Stimulated activated CD8-positive, alpha-beta memory T cell treated with anti-CD3 and anti-CD28 coated beads, Interleukin-4, amount 100 ng/mL, for 4 hours (primary cell): ENCODE measurements around the gene ALOX12B.
"Not testable (repeated sequence)": the region's sequence is repeated elsewhere in the genome, so short reads cannot be mapped to it uniquely, and the experiment has no call there.

Source experiments
- DNase-seq, 2 donors: peaks; one replicate each; pipeline ENCODE4 v3.0.0-alpha.2; 2020; ENCODE audit warnings: low read depth in 2 of 2, low spot score in 1 of 2

The ALOX12B gene

DNA sequence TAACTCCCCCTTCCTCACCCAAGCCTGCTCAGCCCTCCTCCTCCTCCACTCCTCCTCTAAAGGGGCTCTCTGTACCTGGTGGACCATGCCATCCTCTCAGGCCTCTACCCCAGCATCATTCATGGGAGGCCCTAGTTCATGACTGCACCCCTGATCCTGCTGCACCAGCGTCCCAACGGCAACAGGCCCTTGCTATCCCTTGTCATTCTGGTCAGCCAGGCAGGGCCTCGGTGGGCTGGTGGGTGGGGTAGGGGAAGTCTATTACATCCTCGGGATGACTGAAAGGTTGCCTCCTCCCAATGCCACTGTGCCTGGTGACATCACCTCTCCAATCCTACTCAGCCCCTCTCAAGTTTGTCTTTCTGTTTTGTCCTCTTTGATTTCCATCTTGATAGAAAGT, 19.7 kb downstream of the ALOX12B start:
- no peak for DNase-seq

DNA sequence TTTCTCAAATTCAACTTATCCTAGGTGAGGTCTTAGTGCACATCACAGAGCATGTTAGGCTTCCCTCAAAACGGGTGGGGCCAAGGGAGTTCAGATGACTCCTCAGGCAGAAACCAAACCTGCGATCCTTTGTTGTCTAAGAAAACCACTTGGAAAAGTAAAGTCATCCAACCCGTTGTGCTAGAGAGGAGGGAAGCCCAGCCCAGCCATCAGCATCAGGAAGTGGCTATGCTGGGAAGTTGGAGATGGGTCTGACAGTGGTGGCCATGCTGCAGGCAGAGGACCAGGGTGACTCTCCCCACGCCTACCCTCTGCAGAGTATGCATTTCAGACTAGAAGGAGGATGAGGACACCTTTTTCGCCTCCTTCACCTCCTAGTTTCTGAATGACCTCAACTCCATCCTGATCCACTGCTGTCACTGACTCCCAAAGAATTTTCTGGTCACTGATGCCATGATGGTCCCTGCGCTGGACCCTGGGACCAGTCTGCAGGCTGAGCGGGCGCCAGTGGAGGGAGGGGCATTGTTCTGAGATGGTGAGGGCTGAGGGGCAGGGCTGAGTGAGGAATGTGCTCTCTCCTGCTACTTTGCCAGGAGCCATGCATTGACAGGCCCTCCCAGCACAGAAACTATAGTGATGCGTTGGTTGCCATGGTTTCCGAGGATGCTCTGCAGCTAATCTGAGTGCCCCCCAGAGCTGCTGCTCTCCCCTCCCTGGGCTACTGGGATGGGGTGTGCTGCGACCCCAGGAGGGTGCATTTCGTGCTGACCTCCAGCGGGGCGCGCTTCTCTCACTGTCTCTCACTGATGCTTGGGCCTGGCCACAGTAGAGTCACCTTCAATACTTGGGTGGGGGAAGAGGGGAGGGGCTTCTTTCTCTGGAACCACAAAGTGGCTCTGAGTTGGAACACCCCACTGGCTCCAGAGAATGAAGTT, 20.4 kb downstream of the ALOX12B start:
- DNase-seq = no peak

DNA sequence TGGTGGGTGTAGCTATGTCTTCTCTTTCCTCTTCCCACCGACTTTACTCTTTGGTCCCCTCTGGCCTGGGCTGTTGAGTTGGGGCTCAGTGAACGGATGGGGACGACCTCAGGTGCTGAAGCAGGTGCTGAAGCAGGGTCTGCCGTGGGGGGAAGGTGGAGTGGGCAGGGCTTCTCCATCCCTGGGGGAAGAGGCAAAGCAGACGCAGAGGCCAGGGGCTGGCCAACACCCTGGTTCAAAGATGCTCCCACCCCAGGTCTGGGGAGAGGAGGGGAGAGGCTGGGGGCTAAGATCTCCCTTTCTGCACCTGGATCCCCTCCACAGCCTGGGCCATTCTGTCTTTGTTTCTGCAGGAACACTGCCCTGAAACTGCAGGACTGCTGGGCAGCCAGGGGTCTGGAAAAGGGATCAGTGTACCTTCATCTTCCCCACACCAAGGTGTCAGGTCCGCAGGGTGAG, 22.9 kb downstream of the ALOX12B start:
- DNase-seq = no peak

DNA sequence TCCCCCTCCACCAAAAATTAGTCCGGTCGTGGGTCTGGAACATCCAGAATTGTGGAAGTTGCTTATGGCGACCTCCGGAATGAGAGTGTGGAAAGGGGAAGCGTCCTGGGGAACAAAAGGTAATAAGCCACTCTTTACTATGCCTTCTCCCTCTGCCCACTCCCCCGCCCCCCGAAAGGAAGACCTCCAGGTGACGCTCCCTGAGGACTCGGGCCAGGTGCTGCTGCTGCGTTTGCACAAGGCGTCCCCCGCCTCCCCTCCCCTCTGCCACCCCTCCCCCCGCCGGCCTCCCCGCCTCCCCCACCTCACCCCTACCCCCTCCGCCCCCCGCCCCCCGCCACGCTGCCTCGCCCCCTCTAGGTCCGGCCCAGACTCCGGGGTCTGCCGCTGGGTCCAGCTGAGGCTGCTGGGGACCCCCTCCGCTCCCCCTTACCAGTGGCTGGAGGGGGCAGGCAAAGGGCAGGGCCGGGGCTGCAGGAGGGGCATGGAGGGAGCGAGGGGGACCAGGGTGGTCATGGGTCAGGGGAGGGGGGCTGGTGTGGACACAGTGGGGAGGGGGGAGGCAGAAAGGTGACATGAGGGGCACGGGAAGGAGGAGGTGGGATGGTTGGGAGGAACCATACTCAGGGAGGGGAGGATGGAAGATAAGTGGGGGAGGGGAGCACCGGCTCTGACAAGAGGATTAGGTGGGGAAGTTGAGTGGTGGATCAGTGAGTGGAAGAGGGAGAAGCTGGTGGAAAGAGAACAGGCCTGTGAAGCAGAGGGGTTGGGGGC, 23.6 kb downstream of the ALOX12B start:
- DNase-seq = no peak

DNA sequence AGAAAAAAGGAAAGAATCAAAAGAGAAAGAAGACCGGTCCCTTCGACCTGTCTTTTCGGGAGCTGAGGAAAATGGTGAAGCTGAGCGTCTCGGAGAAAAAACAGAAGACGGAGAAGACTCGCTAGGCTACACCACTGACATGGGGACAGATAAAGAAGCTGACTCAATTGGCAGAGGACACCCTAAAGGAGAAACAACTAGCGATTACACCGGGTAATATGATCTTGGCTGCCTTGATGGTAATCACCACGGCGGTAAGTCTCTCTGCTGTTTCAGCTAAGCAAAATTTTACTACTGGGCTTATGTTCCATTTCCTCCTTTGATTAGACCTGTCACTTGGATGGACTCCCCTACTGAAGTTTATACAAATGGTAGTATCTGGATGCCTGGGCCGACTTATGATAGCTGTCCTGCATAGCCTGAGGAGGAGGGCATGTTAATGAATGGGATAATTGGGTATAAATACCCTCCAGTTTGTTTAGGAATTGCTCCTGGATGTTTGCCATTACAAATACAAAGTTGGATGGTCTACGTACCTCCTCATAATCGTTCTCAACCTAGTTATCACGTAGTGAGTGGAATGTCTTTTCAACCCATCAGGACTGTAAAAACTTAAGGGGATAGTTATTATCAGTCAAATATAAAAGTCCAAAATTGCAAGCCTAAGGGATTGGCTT, 24.6 kb downstream of the ALOX12B start:
- no peak for DNase-seq

DNA sequence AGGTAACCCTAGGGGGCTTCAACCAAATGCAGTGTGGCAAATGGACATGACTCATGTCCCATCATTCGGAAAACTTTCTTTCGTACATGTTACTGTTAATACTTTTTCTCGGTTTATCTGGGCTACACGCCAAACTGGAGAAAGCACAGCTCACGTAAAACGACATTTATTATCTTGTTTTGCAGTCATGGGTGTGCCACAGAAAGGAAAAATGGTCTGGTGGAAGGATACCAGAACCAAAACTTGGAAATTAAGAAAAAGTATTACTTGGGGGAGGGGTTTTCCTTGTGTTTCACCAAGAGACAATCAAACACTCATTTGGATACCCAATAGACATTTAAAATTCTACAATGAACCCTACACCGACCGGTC, 25.1 kb downstream of the ALOX12B start:
- DNase-seq = no peak

DNA sequence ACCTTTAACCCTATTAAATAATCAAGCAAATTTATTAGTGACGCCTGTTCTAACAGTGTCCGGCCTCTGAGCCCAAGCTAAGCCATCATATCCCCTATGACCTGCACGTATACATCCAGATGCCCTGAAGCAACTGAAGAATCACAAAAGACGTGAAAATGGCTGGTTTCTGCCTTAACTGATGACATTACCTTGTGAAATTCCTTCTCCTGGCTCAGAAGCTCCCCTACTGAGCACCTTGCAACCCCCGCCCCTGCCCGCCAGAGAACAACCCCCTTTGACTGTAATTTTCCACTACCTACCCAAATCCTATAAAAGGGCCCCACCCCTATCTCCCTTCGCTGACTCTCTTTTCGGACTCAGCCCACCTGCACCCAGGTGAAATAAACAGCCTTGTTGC, 25.7 kb downstream of the ALOX12B start:
- DNase-seq = not testable (repeated sequence)

DNA sequence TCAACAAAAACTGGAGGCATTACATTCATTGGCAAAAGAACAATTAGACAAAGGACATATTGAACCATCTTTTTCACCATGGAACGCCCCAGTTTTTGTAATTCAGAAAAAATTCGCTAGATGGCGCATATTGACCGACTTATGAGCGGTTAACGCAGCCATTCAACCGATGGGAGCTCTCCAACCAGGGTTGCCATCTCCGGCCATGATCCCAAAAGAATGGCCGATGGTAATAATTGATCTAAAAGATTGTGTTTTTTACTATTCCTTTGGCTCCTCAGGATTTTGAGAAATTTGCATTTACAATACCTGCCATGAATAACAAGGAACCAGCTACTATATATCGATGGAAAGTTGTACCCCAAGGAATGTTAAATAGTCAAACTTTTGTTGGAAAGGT, 27.2 kb downstream of the ALOX12B start:
- peak in 1 of 2 donors; percentile 25 for DNase-seq

DNA sequence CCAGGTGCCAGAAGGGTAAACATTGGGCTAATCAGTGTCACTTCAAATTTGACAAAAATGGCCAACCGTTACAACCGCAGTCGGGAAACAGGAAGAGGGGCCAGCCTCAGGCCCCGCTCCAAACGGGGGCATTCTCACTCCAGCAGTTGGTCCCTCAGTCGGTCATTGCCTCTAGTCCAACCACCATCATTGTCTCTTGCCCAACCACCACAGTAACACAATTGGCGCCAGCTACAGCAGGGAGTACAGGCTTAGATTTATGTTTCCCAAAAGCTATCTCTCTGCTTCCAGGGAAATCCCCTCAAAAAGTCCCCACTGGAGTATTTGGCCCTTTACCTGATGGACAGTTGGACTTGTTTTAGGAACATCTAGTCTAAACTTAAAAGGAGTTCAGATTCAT, 28.4 kb downstream of the ALOX12B start:
- no peak for DNase-seq

DNA sequence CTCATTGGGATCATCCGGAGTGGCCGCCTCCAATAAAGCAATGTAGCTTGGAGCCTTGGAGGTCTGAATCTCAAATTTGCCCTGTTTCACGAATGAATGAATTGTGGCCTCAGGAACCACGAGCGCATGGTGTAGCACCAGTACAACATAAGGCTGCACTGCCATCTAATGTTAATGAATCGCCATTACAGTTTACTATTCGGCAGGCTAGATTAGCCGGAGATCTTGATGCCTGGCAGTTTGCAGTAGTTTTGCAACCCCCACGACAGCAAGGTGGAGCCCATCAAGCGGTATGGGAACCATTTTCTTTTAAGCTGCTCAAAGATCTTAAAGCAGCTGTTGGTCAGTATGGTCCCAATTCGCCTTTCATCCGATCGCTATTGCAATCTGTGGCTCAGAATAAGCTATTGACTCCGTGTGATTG, 29.8 kb downstream of the ALOX12B start:
- no peak for DNase-seq

DNA sequence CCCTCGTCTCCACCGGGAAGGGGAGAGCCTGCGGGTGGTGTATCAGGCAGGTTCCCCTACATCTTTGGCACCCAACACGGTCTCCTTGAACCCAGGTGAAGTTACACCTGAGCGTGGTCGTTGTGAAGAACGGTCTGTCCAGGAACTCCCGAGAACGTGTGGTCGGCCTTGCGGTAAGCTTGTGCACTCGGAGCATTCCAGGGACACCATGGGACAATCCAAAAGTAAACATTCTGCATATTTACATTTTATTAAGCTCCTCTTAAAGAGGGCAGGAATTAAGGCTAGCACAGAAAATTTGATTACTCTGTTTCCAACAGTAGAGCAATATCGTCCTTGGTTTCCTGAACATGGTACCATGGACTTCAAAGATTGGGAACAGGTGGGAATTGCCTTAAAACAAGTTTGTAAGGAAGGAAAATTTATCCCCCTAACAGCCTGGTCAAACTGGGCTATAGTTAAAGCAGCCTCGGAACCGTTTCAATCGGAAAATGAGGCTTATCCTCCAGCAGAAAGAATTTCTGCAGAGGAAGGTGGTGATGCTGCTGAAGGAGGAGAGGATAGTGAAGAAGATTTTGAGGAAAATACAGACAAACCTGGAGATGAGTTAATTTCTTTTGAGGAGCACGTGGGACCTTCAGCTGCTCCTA, 30.4 kb downstream of the ALOX12B start:
- DNase-seq = no peak

DNA sequence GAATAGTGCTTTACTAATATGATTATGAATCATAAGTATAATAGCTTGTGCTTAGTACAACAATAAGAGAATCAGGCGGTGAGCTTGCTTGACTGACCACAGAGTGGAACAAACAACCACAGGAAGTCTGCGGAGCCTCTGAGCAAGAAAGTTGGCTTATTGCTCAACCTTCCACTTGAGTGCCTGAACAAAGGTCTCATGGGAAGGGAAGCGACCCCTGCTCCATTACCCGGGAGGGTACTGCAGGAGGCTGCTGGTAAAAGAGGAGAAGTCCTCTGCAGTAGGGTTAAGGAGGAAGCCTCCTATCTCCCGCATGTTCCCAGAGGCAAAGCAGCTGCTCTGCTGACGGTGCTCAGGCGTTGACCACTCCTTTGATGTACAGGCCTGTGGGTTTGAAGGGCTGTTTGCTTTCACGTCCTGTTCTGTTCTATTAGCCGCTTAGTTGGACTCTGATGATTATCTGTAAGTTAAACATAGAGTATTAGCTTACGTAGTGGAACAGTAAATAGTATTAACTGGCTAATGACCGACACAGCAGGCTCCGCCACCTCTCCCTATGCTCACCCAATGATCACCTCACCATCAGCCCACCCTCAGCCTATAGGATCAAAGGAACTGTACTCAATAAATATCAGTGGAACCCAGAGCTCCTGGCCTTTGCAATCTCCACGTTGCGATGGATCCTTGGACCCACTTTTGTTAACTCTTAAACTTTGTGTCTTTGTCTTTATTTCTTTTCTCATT, 31.1 kb downstream of the ALOX12B start:
- peak in 1 of 2 donors; percentile 25 for DNase-seq

DNA sequence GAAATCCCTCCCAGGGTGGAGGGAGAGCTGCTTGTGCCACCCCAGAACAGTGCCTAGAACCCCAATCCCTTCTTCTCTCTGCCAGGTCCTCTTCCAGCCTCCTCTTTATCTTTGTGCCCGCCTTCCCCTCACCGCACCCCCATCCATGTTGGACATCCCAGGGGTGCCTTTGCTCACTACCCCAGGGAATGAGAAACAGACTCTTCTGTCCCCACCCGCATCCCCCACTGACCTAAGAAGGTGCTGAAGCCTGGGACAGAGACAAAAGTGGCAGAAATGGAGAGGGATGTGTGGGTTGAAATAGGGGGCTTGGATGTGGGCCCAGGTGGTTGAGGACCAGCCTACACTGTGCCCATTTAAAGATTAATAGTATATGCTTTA, 31.7 kb downstream of the ALOX12B start:
- DNase-seq = no peak

DNA sequence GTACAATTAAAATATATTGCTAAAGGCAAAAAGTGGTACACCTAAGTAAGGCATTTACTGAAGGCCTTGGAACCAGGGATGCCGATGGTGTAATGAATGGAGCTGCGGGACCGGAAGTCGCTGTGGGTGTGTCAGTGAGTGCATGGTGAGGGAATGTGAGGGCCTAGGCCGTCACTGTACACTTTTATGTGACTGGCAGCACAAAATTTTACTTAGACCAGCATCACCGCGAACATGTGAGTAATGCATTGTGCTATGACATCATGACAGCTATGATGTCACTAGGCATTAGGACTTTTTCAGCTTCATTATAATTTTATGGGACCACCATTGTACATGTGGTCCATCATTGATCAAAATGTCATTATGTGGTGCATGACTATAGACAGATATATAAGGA, 33.9 kb downstream of the ALOX12B start:
- no peak for DNase-seq

DNA sequence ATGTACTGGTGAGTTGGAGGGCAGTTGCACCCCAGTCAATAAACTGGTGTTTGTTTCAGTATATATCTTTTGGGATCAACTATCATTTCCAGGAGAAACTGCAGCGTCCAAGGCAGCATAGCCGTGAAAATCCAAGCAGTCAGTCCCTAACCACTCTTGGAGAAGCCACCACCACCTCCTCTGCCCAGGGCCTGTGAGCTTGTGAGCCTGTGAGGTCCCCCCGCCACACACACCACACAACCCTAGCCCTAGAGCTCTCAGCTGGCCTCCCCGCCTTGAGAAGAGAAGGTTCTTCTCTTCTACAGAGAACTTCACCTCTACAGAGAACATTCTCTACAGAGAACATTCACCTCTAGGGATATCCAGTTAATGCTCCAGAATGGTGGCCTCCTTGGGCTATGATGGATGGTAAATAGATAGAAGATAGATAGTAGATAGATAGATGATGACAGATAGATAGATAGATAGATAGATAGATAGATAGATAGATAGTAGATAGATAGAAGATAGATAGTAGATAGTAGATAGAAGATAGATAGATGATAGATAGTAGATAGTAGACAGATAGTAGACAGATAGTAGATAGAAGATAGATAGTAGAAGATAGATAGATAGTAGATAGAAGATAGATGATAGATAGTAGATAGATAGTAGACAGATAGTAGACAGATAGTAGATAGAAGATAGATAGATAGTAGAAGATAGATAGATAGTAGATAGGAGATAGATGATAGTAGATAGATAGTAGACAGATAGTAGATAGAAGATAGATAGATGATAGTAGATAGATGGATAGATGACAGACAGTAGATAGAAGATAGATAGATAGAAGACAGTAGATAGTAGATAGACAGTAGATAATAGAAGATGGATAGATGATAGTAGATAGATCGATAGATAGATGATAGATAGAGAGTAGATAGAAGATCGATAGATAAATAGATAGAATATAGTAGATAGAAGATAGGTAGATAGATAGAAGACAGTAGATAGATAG, 35.0 kb downstream of the ALOX12B start:
- DNase-seq = no peak

DNA sequence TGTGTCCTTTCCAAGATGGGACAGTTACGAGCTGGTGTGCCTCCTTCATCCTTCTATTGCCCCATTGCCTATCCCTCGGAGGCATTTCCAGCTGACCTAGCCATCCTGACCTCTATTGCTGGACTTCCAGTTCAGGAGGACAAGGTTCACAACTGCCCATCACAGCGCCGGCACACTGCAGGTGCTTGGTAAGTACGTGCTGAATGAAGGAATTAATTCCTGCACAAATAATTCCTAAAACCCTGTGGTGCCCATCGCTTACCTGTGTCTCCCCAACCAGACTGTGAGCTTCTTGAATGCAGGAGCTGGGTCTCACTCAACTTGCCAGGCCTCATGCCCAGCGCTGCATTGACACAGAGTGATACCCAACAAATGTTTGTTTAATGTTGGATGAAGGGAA, 35.7 kb downstream of the ALOX12B start:
- DNase-seq = no peak

DNA sequence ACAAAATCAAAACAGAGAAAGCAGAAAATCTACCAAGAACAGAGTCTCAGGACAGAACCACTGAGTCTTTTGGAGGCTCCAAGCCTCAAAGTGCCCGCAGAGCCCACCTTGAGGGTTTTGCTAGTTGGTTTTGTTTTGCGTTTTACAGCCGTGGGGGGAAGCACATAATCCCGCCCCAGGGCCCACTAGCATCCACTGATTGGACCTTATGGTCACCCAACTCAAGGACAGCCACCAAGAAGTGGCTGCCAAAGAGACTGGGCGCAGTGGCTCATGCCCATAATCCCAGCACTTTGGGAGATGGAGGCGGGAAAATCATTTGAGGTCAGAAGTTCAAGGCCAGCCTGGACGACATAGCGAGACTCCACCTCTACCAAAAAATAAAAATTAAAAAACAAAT, 38.8 kb downstream of the ALOX12B start:
- DNase-seq = no peak

DNA sequence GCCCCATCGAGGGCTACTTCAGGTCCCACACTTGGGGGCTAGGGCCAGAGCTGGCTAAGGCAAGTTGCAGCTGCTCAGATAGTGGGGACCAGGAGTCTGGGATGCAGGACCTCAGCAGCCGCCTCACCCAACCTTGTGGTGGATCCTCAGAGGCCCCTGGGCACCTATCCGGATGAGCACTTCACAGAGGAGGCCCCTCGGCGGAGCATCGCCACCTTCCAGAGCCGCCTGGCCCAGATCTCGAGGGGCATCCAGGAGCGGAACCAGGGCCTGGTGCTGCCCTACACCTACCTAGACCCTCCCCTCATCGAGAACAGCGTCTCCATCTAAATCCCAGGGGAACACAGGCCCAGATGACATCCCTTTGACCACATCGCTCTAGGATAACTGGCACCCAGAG, 39.3 kb downstream of the ALOX12B start:
- no peak for DNase-seq

DNA sequence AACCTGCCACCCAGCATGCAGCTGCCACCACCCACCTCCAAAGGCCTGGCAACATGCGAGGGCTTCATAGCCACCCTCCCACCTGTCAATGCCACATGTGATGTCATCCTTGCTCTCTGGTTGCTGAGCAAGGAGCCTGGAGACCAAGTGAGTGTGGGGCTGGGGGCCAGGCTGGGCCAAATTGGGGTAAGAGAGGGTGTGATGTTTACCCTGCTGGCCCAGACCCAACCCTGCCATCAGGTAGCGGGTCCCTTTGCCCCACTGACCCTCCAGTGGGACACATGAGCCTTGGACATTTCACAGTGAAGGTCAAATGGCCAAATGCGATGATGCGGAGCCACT, 39.8 kb downstream of the ALOX12B start:
- DNase-seq = no peak
